NCI-H226 (cell line): ENCODE data around the gene SPATC1L.
"Not testable (repeated sequence)": the region's sequence is repeated elsewhere in the genome, so short reads cannot be mapped to it uniquely, and the experiment has no call there.

Experiments used
- DNase-seq: peaks from one replicate; pipeline ENCODE4 v3.0.0-alpha.2; 2015

The SPATC1L gene

GRCh38 chr21:46182548-46183336, 1.5 kb downstream of the SPATC1L start:
- DNase-seq, result no peak

- no peak for DNase-seq
Measured at GRCh38 chr21:46181953-46182547, 2.2 kb downstream of the SPATC1L start.

- DNase-seq, result no peak
Measured at GRCh38 chr21:46181436-46181835, 2.8 kb downstream of the SPATC1L start.

GRCh38 chr21:46180778-46181391, 3.4 kb downstream of the SPATC1L start:
- DNase-seq, result no peak

- DNase-seq, result no peak
Measured at GRCh38 chr21:46180079-46180722, 4.1 kb downstream of the SPATC1L start.

- DNase-seq, result no peak
Measured at GRCh38 chr21:46179708-46180078, 4.6 kb downstream of the SPATC1L start.

- no peak for DNase-seq
Measured at GRCh38 chr21:46178961-46179360, 5.3 kb downstream of the SPATC1L start.

GRCh38 chr21:46176443-46177129, 7.7 kb downstream of the SPATC1L start:
- DNase-seq, result not testable (repeated sequence)

- DNase-seq, result no peak
Measured at GRCh38 chr21:46173573-46173972, 10.7 kb downstream of the SPATC1L start.

- no peak for DNase-seq
Measured at GRCh38 chr21:46172863-46173528, 11.3 kb downstream of the SPATC1L start.

- no peak for DNase-seq
Measured at GRCh38 chr21:46171996-46172862, 12.0 kb downstream of the SPATC1L start.

- no peak for DNase-seq
Measured at GRCh38 chr21:46171585-46171984, 12.7 kb downstream of the SPATC1L start.

- DNase-seq, result not testable (repeated sequence)
Measured at GRCh38 chr21:46170436-46171193, 13.6 kb downstream of the SPATC1L start.

GRCh38 chr21:46168659-46169386, 15.4 kb downstream of the SPATC1L start:
- DNase-seq, result no peak

- no peak for DNase-seq
Measured at GRCh38 chr21:46168238-46168637, 16.0 kb downstream of the SPATC1L start.

GRCh38 chr21:46165098-46165497, 19.2 kb downstream of the SPATC1L start:
- no peak for DNase-seq

GRCh38 chr21:46163380-46163779, 20.9 kb downstream of the SPATC1L start:
- no peak for DNase-seq

- DNase-seq, result no peak
Measured at GRCh38 chr21:46161633-46162592, 22.3 kb downstream of the SPATC1L start.
